HEK293 (cell line): ENCODE data around the gene SYCP2.

Experiments used
- CTCF ChIA-PET: fragments of 350-600 bp; formaldehyde crosslinking; extraction: SDS; loops from one replicate; lab custom pipeline; 2021; ENCODE audit warnings: antibody characterized with exemption; lab: Yijun Ruan, JAX
- POLR2A ChIA-PET: fragments of 300-600 bp; formaldehyde crosslinking; extraction: SDS; loops from one replicate; lab custom pipeline; 2020; ENCODE audit warnings: antibody characterized with exemption, inconsistent platforms; lab: Yijun Ruan, JAX
- H3K27ac ChIP-seq: fragments of 200-500 bp; sonication (Bioruptor generic); 2 replicates; pipeline ENCODE4 v1.5.1; 2014; ENCODE audit warnings: low read depth, low read length, control low read depth, inconsistent platforms; ENCODE audit errors: extremely low read depth
- H3K36me3 ChIP-seq, 2 experiments: fragments of 200-500 bp in 1 of 2; sonication (Bioruptor generic) in 1 of 2; 1 replicate in 1 of 2; 2 replicates in 1 of 2; pipeline ENCODE4 v1.5.1; 2014 to 2017; ENCODE audit warnings: inconsistent platforms in 2 of 2, low read length in 2 of 2; ENCODE audit not compliant: control insufficient read depth in 2 of 2, insufficient read depth in 1 of 2
- H3K4me1 ChIP-seq: fragments of 200-500 bp; sonication (Bioruptor generic); 2 replicates; pipeline ENCODE4 v1.5.1; 2014; ENCODE audit warnings: mild to moderate bottlenecking, low read length, inconsistent platforms; ENCODE audit not compliant: control insufficient read depth, insufficient read depth
- H3K4me3 ChIP-seq: 2 replicates; pipeline ENCODE4 v1.5.1; 2011; ENCODE audit warnings: low read depth, mild to moderate bottlenecking, control low read depth, low read length, moderate library complexity
- H3K9me3 ChIP-seq: fragments of 200-500 bp; sonication (Bioruptor generic); 2 replicates; pipeline ENCODE4 v1.5.1; 2014; ENCODE audit warnings: low read depth, low read length, inconsistent platforms; ENCODE audit not compliant: control insufficient read depth, insufficient read depth
- EGR2 ChIP-seq: fragments of 450-650 bp; formaldehyde crosslinking; IDR thresholded peaks from 2 replicates; pipeline ENCODE4 v1.5.1; 2016; ENCODE audit warnings: low read depth, missing biosample characterization, missing genetic modification characterization
- HOXD13 ChIP-seq: sonication (generic); formaldehyde crosslinking; IDR thresholded peaks from 2 replicates; pipeline ENCODE4 v1.8.0; 2022; ENCODE audit warnings: missing genetic modification reagents, borderline replicate concordance
- IKZF3 ChIP-seq: fragments of 450-650 bp; IDR thresholded peaks from 2 replicates; pipeline ENCODE4 v1.5.0; 2018; ENCODE audit warnings: missing biosample characterization, mild to moderate bottlenecking, missing genetic modification characterization, moderate library complexity
- ZBTB49 ChIP-seq: fragments of 450-650 bp; formaldehyde crosslinking; IDR thresholded peaks from 2 replicates; pipeline ENCODE4 v1.5.1; 2016; ENCODE audit warnings: missing biosample characterization, missing genetic modification characterization, low read depth
- ZNF155 ChIP-seq: fragments of 450-650 bp; formaldehyde crosslinking; IDR thresholded peaks from 2 replicates; pipeline ENCODE4 v1.5.1; 2016; ENCODE audit warnings: missing biosample characterization, missing genetic modification characterization
- ZNF169 ChIP-seq: fragments of 450-650 bp; formaldehyde crosslinking; IDR thresholded peaks from 2 replicates; pipeline ENCODE4 v1.5.1; 2016; ENCODE audit warnings: missing biosample characterization, missing genetic modification characterization
- ZNF24 ChIP-seq: fragments of 450-650 bp; formaldehyde crosslinking; IDR thresholded peaks from 2 replicates; pipeline ENCODE4 v1.5.1; 2016; ENCODE audit warnings: missing biosample characterization, missing genetic modification characterization
- ZNF266 ChIP-seq: fragments of 450-650 bp; formaldehyde crosslinking; IDR thresholded peaks from 2 replicates; pipeline ENCODE4 v1.5.1; 2016; ENCODE audit warnings: missing biosample characterization, missing genetic modification characterization, low read depth
- ZNF513 ChIP-seq: fragments of 450-650 bp; IDR thresholded peaks from 2 replicates; pipeline ENCODE4 v1.5.1; 2018; ENCODE audit warnings: missing biosample characterization, missing genetic modification characterization
- ZNF548 ChIP-seq: fragments of 450-650 bp; formaldehyde crosslinking; IDR thresholded peaks from 2 replicates; pipeline ENCODE4 v1.5.1; 2016; ENCODE audit warnings: missing biosample characterization, missing genetic modification characterization
- ZNF600 ChIP-seq: fragments of 450-650 bp; formaldehyde crosslinking; IDR thresholded peaks from 2 replicates; pipeline ENCODE4 v1.5.1; 2016; ENCODE audit warnings: missing biosample characterization, missing genetic modification characterization
- ZNF621 ChIP-seq: fragments of 450-650 bp; formaldehyde crosslinking; IDR thresholded peaks from 2 replicates; pipeline ENCODE4 v1.5.1; 2017; ENCODE audit warnings: missing biosample characterization, missing genetic modification characterization
- ZNF623 ChIP-seq: fragments of 450-650 bp; formaldehyde crosslinking; IDR thresholded peaks from 2 replicates; pipeline ENCODE4 v1.5.1; 2016; ENCODE audit warnings: missing biosample characterization, missing genetic modification characterization
- ZNF692 ChIP-seq: fragments of 450-650 bp; formaldehyde crosslinking; IDR thresholded peaks from 2 replicates; pipeline ENCODE4 v1.5.1; 2016; ENCODE audit warnings: missing biosample characterization, missing genetic modification characterization
- ZNF792 ChIP-seq: fragments of 450-650 bp; formaldehyde crosslinking; IDR thresholded peaks from 2 replicates; pipeline ENCODE4 v1.5.1; 2016; ENCODE audit warnings: missing biosample characterization, missing genetic modification characterization
- ZXDB ChIP-seq: fragments of 450-650 bp; formaldehyde crosslinking; IDR thresholded peaks from 2 replicates; pipeline ENCODE4 v1.5.1; 2016; ENCODE audit warnings: missing biosample characterization, missing genetic modification characterization

The SYCP2 gene

DNA sequence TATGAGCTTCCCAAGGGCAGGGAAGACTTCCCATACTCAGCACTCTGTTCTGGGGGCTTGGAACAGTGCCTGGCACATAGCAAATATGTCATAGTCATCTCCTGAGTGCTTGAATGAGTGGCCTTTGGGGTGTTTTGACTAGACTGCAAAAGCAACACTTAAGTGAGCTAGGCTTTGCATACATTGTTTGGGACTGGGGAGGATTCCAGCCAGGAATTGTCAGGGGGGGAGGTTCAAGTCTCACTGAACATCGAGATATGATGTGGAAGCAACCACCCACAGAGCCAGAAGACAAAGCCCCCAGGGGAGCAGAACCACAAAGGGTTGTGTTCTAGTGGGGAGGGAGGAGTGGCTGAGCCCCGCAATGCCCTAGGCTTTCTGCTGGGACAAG lies 98.4 kb downstream of the SYCP2 start (continued):
- TF ChIP-seq EGR2 = no peak
- TF ChIP-seq ZNF621 (tag by site-specific recombination) = no peak
- TF ChIP-seq ZNF600 (tag by site-specific recombination) = peak; percentile 87
- TF ChIP-seq ZNF692 (tag by site-specific recombination) = no peak
- TF ChIP-seq ZBTB49 (tag by site-specific recombination) = no peak
- no peak for TF ChIP-seq ZNF169 (tag by site-specific recombination)
- TF ChIP-seq IKZF3 (tag by site-specific recombination) = no peak
- no peak for TF ChIP-seq ZNF513 (tag by site-specific recombination)
- TF ChIP-seq HOXD13 = no peak
- TF ChIP-seq ZXDB = no peak; the same call in 1 of the 2 replicates
- no peak for TF ChIP-seq ZNF792
- TF ChIP-seq ZNF266 (tag by site-specific recombination) = no peak
- TF ChIP-seq ZNF24 (tag by site-specific recombination) = 0 out of 2 replicates have a peak, but pooled peaks have one; percentile 19

- Histone ChIP-seq H3K27ac (no peak overlapping the region), H3K4me1 (peaks cover 18% of the 10 kb centered on the region), H3K9me3 (no peaks in the 10 kb centered on the region), H3K4me3 (no peak overlapping the region), H3K36me3 (no peaks in the 10 kb centered on the region)
- ChIA-PET POLR2A (no interaction called here), CTCF (no interaction called here)
- TF ChIP-seq ZNF155 (tag by site-specific recombination) (no peak), ZNF623 (tag by site-specific recombination) (peak; percentile 69)
Measured at GRCh38 chr20:59832406-59833363, 100.8 kb downstream of the SYCP2 start.

DNA sequence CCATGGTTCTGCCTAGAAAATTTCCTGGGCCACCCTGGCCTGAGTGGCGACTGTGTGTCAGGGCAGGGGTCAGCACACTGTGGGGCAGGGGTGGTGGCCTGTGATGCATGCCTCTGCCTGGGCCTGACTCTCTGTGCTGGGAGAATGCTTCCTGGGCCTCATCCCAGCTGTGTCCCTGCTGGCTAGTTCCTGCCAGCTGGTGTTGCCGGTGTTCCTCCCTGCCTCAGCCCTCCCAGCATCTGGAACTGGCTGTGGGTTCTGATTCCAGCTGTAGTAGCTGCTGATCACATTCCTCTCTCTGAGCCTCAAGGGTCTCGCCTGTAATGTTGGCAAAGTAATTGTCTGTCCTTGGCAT lies 101.5 kb downstream of the SYCP2 start:
- CTCF ChIA-PET = no interaction called here
- H3K4me3 ChIP-seq = no peak overlapping the region
- TF ChIP-seq ZNF548 = no peak
- no peak for TF ChIP-seq ZNF792
- H3K9me3 ChIP-seq = no peaks in the 10 kb centered on the region
- POLR2A ChIA-PET = interaction anchor here (0.6 to 1.2 kb wide), 2 partner anchors 38 to 108 kb away, joined by 3 to 5 read pairs; partner anchors contain the start of genes FAM217B and PPP1R3D
- H3K27ac ChIP-seq = no peak overlapping the region
- H3K4me1 ChIP-seq = peaks cover 14% of the 10 kb centered on the region
- no peaks in the 10 kb centered on the region for H3K36me3 ChIP-seq
